NT2/D1 (cell line): Measurements from ENCODE around the gene GABARAPL1.

Experiments
- SUZ12 ChIP-seq: IDR thresholded peaks from 2 replicates; pipeline ENCODE4 v1.6.1; 2011; ENCODE audit not compliant: insufficient read length, insufficient read depth; ENCODE audit errors: extremely low read depth
- ZNF274 ChIP-seq: IDR thresholded peaks from 2 replicates; pipeline ENCODE4 v1.6.1; 2011; ENCODE audit warnings: mild to moderate bottlenecking, low read depth, low read length

- TF ChIP-seq ZNF274 (no peak), SUZ12 (no peak)
These were observed 775 bp downstream of the GABARAPL1 start for GRCh38 chr12:10213168-10214135.
